Muscle of back (tissue), 13 donors: ENCODE measurements around the gene DPH1. TPM values are rescaled to one million over a fixed set of nuclear protein-coding genes. Genes with fewer than 3 reads are reported as not detected.
"Not testable (repeated sequence)": the region's sequence is repeated elsewhere in the genome, so short reads cannot be mapped to it uniquely, and the experiment has no call there.

ENCODE experiments used
- DNase-seq, 3 donors: peaks; one replicate each; pipeline versions ENCODE4 v3.0.0 to v3.0.0-alpha.2; 2013
- long read RNA-seq, 9 donors: transcript quantifications; one replicate each; lab custom pipeline, GENCODE V29; 2026
- polyA plus RNA-seq, 10 donors: library from polyadenylated mRNA; unstranded; fragments of 120-200 nt; gene quantifications; one replicate each; pipeline ENCODE4 v1.2.1, GENCODE V29; 2013; ENCODE audit not compliant: insufficient read length in 10 of 10

DPH1 gene
- polyA plus RNA-seq, result 10 to 100 TPM; 22.8 to 38.8 (median 26.5) TPM
- long read RNA-seq, donor 1, partial matches to known transcripts, result 17 of 21 reads
- long read RNA-seq, donor 1, other reads (novel, unspliced or antisense), result 0 of 21 reads
- long read RNA-seq, donor 2, partial matches to known transcripts, result 0 of 2 reads
- long read RNA-seq, donor 2, other reads (novel, unspliced or antisense), result 0 of 2 reads
- long read RNA-seq, donor 3, result 0 reads
- long read RNA-seq, donor 4, partial matches to known transcripts, result 0 of 2 reads
- long read RNA-seq, donor 4, other reads (novel, unspliced or antisense), result 0 of 2 reads
- long read RNA-seq, donor 5, partial matches to known transcripts, result 0 of 2 reads
- long read RNA-seq, donor 5, other reads (novel, unspliced or antisense), result 0 of 2 reads
- long read RNA-seq, donor 6, transcript DPH1-201 (13 exons, 2,221 nt), result major isoform, 6 of 10 reads
- long read RNA-seq, donor 6, partial matches to known transcripts, result 0 of 10 reads
- long read RNA-seq, donor 6, other reads (novel, unspliced or antisense), result 0 of 10 reads
- long read RNA-seq, donor 7, result 0 reads
- long read RNA-seq, donor 8, partial matches to known transcripts, result 0 of 3 reads
- long read RNA-seq, donor 8, other reads (novel, unspliced or antisense), result 0 of 3 reads
- long read RNA-seq, donor 9, partial matches to known transcripts, result 0 of 2 reads
- long read RNA-seq, donor 9, other reads (novel, unspliced or antisense), result 0 of 2 reads

DNA sequence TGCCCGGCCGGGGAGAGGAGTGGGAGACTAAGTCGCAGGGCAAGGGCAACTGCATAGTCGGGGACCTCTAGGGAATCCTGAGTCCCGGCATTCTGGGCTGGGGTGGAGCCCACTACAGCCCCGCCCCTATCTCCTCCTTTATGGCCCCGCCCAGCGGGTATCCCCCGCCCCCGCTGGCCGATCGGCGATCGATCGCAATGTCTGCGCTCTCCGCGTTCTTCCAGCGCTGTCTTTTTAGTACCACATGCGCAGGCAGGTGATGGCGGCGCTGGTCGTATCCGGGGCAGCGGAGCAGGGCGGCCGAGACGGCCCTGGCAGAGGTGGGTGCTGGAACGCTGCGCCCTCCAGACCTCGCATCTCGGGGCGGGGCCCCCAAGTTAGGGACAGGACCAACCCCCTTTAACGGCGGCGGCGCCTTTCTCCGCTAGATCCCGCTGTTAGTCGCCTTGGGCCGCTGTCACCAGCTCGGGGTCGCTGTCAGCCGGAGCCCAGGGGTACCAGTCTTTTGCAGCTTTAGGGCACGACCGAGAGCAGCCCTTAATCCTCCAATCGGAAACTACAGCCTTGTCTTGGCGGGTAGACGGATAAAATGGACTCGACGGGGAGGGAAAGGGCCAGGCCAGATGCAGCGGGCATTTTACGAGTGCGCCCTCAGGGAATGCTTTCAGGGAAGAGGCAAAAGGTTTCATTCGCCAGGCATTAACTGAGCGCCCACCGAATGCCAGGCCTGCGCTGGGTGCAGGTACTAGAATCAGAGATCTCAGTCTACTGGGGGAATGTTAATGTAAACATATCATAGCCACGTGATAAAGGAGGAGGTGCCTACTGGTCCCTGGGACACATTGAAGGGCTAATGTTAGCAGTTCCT is at the start of gene DPH1:
Gene DPH1, plus strand, starts transcription at position 243 of the 868 bp plus-strand sequence. Its CDS starts 17 bp downstream, at position 260.
- peak; percentile 86 to 93 (median 87) for DNase-seq

GRCh38 chr17:1980665-1981250 is 49.2 kb upstream of the DPH1 start:
- no peak for DNase-seq

DNA sequence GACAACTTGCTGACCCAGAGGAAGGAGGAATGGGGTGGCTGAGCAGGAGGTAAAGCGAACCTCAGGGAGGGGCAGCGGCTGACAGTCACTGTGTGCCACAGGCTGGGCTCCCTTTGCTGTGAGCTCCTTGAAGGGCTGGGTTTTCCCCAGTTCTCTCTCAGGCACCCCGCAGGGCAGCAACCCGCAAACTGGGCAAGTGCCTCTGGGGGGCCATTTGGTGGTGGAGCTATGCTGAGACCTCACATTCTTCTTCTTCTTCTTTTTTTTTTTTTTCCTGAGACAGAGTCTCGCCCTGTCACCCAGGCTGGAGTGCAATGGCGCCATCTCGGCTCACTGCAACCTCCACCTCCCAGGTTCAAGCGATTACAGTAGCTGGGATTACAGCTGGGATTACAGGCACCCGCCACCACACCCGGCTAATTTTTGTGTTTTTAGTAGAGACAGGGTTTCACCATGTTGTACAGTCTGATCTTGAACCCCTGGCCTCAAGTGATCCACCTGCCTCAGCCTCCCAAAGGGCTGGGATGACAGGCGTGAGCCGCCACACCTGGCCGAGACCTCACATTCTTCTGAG is 47.1 kb upstream of the DPH1 start:
- DNase-seq, result not testable (repeated sequence)

DNA sequence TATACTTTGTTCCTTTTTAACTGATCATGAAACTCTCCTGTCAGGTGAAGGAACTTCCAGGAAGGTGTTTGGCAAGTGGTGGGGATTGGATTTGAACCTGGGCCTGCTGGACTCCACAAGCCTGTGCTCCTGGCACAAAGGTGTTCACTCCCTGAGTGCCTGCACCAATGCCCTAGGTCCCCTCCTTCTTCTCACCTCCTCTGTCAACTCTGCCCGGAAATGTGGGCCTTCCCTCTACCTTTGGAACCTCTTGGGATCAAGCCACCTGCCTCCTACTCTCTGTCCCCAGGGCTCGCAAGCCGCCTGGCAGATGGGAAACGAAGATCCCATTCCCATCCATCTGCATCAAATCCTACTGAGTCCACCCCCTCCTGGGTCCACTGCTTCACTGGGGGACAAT is 44.9 kb upstream of the DPH1 start:
- DNase-seq, result no peak

GRCh38 chr17:1985686-1986085 is 44.3 kb upstream of the DPH1 start:
- DNase-seq, result no peak

DNA sequence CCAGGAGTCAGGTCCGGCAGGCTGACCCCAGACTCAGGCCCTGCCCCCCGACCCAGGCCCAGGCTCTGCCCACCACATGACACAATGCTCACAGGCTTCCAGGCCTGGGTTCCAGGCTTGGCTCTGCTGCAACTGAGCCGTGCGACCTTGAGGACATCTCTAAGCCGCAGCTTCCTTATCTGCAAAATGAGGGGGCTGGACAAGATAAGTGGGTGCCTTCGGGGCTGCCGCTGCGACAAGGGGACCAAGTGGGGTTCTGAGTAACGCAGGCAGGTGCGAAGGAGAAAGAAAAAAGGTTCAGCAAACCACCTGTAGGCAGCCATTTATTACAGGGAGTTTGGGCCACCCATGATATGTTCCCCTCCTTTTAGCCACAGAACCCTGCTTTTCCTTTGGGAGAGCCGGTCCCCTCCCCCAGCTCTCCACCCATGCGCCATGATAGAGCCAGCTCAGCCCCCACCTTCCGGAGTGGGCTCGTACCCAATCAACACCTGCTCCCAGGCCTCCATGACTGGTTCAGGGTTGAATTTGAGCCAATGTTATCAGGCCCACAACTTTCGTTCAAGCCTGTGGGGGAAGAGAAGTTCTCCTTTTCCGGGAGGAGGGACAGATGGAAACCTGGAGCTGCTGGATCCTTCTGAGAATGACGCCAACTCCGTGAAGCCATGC is 43.0 kb upstream of the DPH1 start:
- DNase-seq, result no peak

DNA sequence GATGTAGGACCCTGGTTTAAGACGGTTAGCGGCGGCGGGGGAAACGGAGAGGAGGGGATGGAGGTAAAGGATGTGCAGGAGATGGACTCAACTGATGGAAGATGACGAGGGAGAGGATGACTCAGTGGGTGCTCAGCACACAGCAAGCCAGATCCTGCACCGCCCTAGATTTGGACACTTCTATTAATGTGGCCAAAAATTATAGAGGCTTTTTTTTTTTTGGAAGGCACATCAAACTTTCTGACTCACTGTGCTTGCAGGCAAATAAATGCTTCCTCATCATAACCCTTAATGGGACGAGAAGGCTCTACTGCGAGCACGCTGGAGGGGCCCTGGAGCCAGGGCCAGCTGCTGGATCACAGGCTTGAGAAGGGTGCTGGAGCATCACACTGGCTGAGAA is 40.8 kb upstream of the DPH1 start:
- DNase-seq, result peak in 1 of 3 donors; percentile 71

GRCh38 chr17:1992541-1992940 is 37.4 kb upstream of the DPH1 start:
- no peak for DNase-seq

DNA sequence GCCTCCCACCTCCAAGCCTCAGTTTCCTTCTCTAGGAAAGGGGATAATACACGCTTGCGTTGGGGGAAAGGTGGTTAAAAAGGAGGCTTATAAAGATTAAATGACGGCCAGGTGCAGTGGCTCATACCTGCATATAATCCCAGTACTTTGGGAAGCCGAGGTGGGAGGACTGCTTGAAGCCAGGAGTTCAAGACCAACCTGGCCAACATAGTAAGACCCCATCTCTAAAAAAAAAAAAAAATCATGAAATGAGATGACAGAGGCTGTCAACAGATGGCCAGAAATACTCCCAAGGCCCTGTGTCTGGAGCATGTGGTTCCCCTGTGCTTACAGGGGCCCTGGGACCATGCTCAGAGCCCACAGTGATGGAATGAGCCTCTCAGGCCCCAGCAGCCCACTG is 35.2 kb upstream of the DPH1 start:
- DNase-seq, result no peak

DNA sequence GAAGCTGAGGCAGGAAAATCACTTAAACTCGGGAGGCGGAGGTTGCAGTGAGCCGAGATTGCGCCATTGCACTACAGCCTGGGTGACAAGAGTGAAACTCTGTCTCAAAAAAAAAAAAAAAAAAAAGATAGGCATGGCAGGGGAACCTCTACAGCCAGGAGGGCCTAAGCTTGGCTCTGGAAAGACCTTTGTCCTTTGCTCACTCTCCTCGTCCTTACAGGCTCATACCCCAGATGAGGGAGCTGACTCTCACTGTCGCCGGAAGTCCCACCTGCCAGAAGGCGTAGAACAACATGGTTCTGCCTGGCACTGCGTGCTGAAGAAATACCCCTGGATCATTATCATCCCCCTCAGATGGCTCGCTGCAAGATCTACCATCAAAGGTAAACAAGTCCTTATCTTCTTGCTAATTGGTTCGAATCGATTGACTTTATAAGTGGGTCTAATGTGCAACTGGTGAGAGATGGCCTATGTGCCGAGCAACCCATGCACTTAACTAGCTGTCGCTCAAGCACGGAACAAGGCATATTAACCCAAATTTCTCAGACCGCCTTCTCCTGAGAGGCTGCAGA is 34.5 kb upstream of the DPH1 start:
- no peak for DNase-seq

DNA sequence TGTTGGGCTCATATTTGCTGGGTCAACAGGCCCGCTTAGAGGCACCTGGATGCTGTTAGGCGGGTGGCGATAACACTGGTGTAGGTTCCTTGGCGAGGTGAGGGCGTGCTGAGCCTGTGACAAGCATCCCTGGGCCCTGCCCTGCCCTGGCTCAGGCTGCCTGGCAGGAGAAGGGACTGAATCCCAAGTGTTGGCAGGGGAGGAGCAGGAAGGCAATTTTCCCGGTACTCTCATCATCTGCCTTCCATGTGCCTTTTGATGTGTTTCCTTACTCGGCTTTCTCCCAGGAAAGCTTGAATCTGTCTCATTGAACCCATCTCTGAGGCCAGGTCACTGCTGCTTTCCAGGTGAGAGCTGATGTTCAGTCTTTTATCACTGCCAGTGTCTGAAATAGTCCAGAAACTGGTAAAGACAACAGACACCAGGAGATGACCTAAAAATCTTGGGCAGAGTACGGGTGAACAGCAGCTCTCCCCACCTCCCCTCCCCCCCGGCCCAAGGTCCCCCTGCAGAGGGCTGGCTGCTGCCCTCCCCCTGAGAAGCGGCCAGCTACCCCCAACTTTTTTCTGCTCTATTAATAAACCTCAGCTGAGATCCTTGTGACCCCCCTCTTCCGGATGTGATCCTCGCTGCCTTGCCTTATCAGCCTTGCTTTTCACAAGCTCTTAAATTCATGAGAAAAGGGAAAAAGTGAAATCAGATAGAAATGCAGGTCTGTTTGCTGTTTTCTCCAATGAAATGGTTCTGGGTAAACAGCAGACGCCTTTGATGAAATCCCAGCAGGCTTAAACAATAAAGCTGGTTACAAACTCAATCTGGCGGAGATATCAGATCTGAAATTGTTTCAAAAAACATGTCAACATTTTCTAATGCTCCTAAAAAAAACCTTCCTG is 33.8 kb upstream of the DPH1 start:
- no peak for DNase-seq

GRCh38 chr17:1996800-1997288 is 33.1 kb upstream of the DPH1 start:
- no peak for DNase-seq

DNA sequence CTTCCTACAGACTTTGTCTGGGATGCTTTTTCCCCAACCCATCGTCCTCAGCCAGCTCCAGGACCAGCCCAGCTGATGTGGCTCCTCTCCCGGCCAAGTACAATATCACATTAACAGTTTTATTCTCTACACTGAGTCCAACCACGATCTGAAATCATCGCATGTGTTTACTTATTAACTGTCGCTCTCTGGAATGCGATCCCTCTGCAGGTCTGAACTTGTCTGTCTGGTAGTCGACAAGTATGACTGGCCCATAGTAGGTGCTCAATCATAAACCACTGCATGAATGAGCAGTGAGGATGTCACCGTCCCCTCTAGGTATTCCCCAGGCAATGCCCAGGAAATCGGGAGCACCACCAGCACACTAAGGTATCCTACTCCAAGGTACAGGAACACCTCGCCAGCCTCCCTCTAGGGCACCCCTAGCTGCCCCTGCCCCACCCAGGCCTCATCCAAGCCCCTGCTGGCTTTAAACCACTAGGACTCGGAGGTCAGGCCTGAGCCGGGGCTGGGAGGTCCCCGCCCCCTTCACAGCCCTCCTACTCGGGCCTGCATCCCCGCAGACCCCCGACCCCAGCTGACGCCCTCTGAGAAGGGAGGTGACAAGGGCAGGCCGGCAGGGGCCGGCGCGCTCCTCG is 32.5 kb upstream of the DPH1 start:
- DNase-seq, result no peak

- DNase-seq, result peak in 1 of 3 donors; percentile 51
Measured at GRCh38 chr17:1997927-1998742, 31.8 kb upstream of the DPH1 start.

GRCh38 chr17:1999557-2000251 is 30.2 kb upstream of the DPH1 start:
- peak; percentile 40 to 79 (median 59) for DNase-seq

- DNase-seq, result no peak
Measured at GRCh38 chr17:2002767-2003329, 27.1 kb upstream of the DPH1 start.

- no peak for DNase-seq
Measured at GRCh38 chr17:2003525-2003924, 26.4 kb upstream of the DPH1 start.
